Activated naive CD4-positive, alpha-beta T cell treated with anti-CD3 and anti-CD28 coated beads for 36 hours (primary cell): Measurements from ENCODE around the gene TLL2. TPM values are rescaled to one million over a fixed set of nuclear protein-coding genes. Genes with fewer than 3 reads are reported as not detected.

Experiments
- CTCF ChIA-PET: fragments of 350-600 bp; sonication (Branson Sonifier 250); formaldehyde crosslinking; loops from one replicate; lab custom pipeline; 2021; ENCODE audit warnings: antibody characterized with exemption; lab: Charles Lee
- DNase-seq: peaks from one replicate; pipeline ENCODE4 v3.0.0-alpha.2; 2020
- H3K27ac Mint-ChIP-seq: one replicate; pipeline ENCODE4 v1.8.0; 2021; ENCODE audit warnings: mild to moderate bottlenecking, mixed read lengths
- H3K27me3 Mint-ChIP-seq: one replicate; pipeline ENCODE4 v1.8.0; 2021; ENCODE audit warnings: low read depth, mixed read lengths
- H3K36me3 Mint-ChIP-seq: one replicate; pipeline ENCODE4 v1.8.0; 2021; ENCODE audit warnings: low read depth, mixed read lengths
- H3K4me1 Mint-ChIP-seq: one replicate; pipeline ENCODE4 v1.8.0; 2021; ENCODE audit warnings: low read depth, mixed read lengths
- H3K4me3 Mint-ChIP-seq: one replicate; pipeline ENCODE4 v1.8.0; 2021; ENCODE audit warnings: mild to moderate bottlenecking, moderate library complexity, mixed read lengths
- H3K9me3 Mint-ChIP-seq: one replicate; pipeline ENCODE4 v1.8.0; 2021; ENCODE audit warnings: mixed read lengths
- intact Hi-C: fragments of 100-400 bp; cut with micrococcal nuclease; formaldehyde crosslinking; loops from one replicate; pipeline ENCODE4 v1.15.1; 2023
- total RNA-seq, 2 experiments: library from RNA; stranded (reverse); gene quantifications; one replicate each; pipeline ENCODE4 v1.2.3, GENCODE V29; 2021

The TLL2 gene
- total RNA-seq, 2 experiments from 2014 or later, result 0.07 TPM; not detected in 1

- H3K4me1 Mint-ChIP-seq, result no peaks in the 10 kb centered on the region
- H3K36me3 Mint-ChIP-seq, result no peaks in the 10 kb centered on the region
- H3K4me3 Mint-ChIP-seq, result no peak overlapping the region
- CTCF ChIA-PET, result no interaction called here
- H3K27ac Mint-ChIP-seq, result no peak overlapping the region
- peaks cover 17% of the 10 kb centered on the region for H3K27me3 Mint-ChIP-seq
- intact Hi-C loops, result no loop called here
- DNase-seq, result no peak
- no peaks in the 10 kb centered on the region for H3K9me3 Mint-ChIP-seq
Measured at GRCh38 chr10:96427291-96427690, 86.4 kb downstream of the TLL2 start.

GRCh38 chr10:96422525-96422924, 91.2 kb downstream of the TLL2 start:
- H3K9me3 Mint-ChIP-seq, result no peaks in the 10 kb centered on the region
- H3K36me3 Mint-ChIP-seq, result no peaks in the 10 kb centered on the region
- H3K27me3 Mint-ChIP-seq, result peaks cover 8% of the 10 kb centered on the region
- DNase-seq, result no peak
- no peak overlapping the region for H3K27ac Mint-ChIP-seq
- no peaks in the 10 kb centered on the region for H3K4me1 Mint-ChIP-seq
- CTCF ChIA-PET, result no interaction called here
- intact Hi-C loops, result no loop called here
- H3K4me3 Mint-ChIP-seq, result no peak overlapping the region

GRCh38 chr10:96421995-96422394, 91.7 kb downstream of the TLL2 start:
- Mint-ChIP-seq H3K4me1 (no peaks in the 10 kb centered on the region), H3K27ac (no peak overlapping the region), H3K27me3 (peaks cover 5% of the 10 kb centered on the region), H3K9me3 (no peaks in the 10 kb centered on the region), H3K36me3 (no peaks in the 10 kb centered on the region), H3K4me3 (no peak overlapping the region)
- CTCF ChIA-PET, result no interaction called here
- intact Hi-C loops, result no loop called here
- DNase-seq, result no peak

GRCh38 chr10:96420228-96421009, 93.3 kb downstream of the TLL2 start:
- intact Hi-C loops, result no loop called here
- H3K27me3 Mint-ChIP-seq, result no peaks in the 10 kb centered on the region
- DNase-seq, result no peak
- H3K4me3 Mint-ChIP-seq, result no peak overlapping the region
- CTCF ChIA-PET, result interaction anchor here (0.8 kb wide), 1 partner anchor 50 kb away, joined by 3 read pairs; no protein-coding TSS in a partner anchor
- H3K36me3 Mint-ChIP-seq, result no peaks in the 10 kb centered on the region
- no peaks in the 10 kb centered on the region for H3K4me1 Mint-ChIP-seq
- no peak overlapping the region for H3K27ac Mint-ChIP-seq
- no peaks in the 10 kb centered on the region for H3K9me3 Mint-ChIP-seq

GRCh38 chr10:96419351-96419750, 94.4 kb downstream of the TLL2 start:
- no peaks in the 10 kb centered on the region for H3K36me3 Mint-ChIP-seq
- no peaks in the 10 kb centered on the region for H3K9me3 Mint-ChIP-seq
- H3K27me3 Mint-ChIP-seq, result no peaks in the 10 kb centered on the region
- DNase-seq, result no peak
- intact Hi-C loops, result no loop called here
- no peak overlapping the region for H3K27ac Mint-ChIP-seq
- H3K4me1 Mint-ChIP-seq, result no peaks in the 10 kb centered on the region
- no peak overlapping the region for H3K4me3 Mint-ChIP-seq
- CTCF ChIA-PET, result no interaction called here

- DNase-seq, result no peak
- intact Hi-C loops, result no loop called here
- H3K27ac Mint-ChIP-seq, result no peak overlapping the region
- H3K4me1 Mint-ChIP-seq, result no peaks in the 10 kb centered on the region
- H3K9me3 Mint-ChIP-seq, result no peaks in the 10 kb centered on the region
- H3K27me3 Mint-ChIP-seq, result no peaks in the 10 kb centered on the region
- H3K36me3 Mint-ChIP-seq, result no peaks in the 10 kb centered on the region
- CTCF ChIA-PET, result interaction anchor here (1.1 to 1.3 kb wide), 2 partner anchors 24 to 46 kb away, joined by 3 to 5 read pairs; no protein-coding TSS in a partner anchor
- H3K4me3 Mint-ChIP-seq, result no peak overlapping the region
Measured at GRCh38 chr10:96418582-96418981, 95.1 kb downstream of the TLL2 start.

DNA sequence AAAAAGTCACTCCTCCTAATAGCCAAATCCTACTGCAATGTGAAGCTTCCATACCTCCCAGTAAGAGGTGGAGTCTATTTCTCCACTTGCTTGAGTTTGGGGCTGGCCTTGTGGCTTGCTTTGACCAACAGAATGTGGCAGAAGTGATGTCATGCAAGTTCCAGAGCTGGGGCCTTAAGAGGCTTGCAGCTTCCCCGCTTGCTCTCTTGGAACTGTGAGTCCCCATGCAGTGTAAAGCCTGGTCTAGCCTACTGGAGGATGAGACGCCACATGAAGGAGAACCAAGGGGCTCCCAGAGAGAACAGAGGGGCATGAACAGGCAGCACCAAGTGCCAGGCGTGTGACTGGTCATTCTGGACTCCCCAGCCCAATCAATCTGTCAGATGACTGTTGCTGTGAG, 96.3 kb downstream of the TLL2 start:
- Mint-ChIP-seq H3K27me3 (peaks cover 4% of the 10 kb centered on the region), H3K27ac (no peak overlapping the region), H3K4me1 (no peaks in the 10 kb centered on the region), H3K4me3 (no peak overlapping the region), H3K9me3 (no peaks in the 10 kb centered on the region), H3K36me3 (no peaks in the 10 kb centered on the region)
- DNase-seq, result no peak
- CTCF ChIA-PET, result no interaction called here
- intact Hi-C loops, result no loop called here

DNA sequence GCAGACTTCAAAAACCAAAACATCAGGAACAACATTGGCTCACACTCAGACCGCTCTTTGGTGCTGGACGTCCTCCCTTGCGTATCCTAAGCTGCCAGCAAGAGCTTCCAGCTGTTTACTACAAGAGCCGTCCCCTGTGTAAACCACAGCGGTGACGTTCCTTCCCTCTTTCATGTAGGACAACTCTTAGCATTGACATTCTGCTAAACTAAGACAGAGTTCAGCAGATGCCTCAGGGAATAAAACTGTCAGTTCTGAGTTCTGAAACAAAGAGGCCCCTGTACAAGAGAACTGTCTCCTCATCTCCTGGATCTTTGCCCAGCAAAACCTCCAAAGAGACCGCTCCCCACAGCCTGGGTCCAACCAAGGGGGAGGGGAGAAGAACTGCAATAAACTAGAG, 97.1 kb downstream of the TLL2 start:
- Mint-ChIP-seq H3K27ac (no peak overlapping the region), H3K9me3 (no peaks in the 10 kb centered on the region), H3K27me3 (peaks cover 4% of the 10 kb centered on the region), H3K4me1 (no peaks in the 10 kb centered on the region), H3K4me3 (no peak overlapping the region), H3K36me3 (no peaks in the 10 kb centered on the region)
- intact Hi-C loops, result no loop called here
- DNase-seq, result no peak
- CTCF ChIA-PET, result no interaction called here

DNA sequence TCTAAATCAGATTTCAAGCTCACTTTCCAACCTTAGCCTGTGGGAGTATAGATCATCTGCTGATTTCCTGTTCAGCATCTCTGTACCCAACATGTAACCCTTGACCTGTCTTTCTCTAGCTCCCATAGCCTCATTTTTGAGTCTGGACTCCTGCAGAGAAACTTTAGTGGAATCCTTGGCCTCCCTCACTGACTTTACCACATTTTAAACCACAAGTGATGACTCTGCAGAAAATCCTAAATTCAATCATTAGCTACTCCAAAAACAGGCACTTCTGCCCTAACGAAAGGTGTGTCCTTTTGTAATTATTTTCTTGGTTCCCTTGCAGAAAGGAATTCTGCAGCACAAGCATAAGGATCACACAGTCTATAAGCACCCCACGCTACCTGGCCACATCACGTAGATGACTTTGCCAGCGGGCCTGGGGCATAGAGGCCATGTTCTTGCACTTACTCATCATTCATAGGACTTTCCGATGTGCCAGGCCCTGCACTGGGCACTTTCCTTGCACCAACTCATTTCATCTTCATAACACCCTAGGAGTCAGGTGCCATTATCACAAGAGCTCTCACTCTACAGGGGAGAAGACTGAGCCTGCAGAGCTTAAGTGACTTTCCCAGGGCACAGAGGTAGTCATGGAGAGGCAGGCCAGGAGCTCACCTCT, 97.7 kb downstream of the TLL2 start:
- H3K4me3 Mint-ChIP-seq, result no peak overlapping the region
- CTCF ChIA-PET, result interaction anchor here (1.3 kb wide), 1 partner anchor 21 kb away, joined by 4 read pairs; no protein-coding TSS in a partner anchor
- no peaks in the 10 kb centered on the region for H3K9me3 Mint-ChIP-seq
- no peaks in the 10 kb centered on the region for H3K4me1 Mint-ChIP-seq
- peaks cover 7% of the 10 kb centered on the region for H3K27me3 Mint-ChIP-seq
- H3K27ac Mint-ChIP-seq, result no peak overlapping the region
- intact Hi-C loops, result no loop called here
- no peak for DNase-seq
- no peaks in the 10 kb centered on the region for H3K36me3 Mint-ChIP-seq

DNA sequence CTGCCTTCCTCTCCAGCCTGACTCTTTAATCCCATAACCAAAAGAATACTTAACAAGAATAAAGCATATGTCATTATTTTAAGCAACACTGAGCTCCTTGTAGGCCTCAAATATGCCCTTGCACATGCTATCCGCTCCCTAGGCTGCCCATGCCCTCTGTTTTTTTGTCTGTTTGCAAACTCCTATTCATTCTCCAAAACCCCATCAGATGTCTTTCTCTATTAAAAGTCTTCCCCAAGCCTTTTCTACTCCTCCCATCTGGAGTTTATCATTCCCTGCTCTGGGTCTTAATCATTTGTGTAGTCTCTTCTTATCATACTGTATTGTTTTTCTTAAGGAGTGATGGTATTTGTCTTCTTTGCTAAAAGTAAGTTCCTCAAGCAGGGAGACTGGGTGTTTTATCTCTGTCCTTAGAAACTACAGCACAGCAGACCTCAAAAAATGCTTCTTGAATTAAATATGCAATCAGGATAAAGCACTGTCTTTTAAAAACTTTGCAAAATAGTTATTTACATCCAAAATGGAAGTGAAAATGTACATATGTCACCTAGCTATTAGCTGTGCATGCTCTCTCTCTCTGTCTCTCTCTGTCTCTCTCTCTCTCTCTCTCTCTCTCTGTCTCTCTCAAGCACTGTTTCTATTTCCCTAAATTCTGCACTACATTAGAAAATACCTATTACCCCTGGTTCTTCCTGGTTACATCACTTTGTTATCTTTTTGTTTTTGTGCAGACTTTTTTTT, 98.4 kb downstream of the TLL2 start:
- intact Hi-C loops, result no loop called here
- DNase-seq, result no peak
- Mint-ChIP-seq H3K4me3 (no peak overlapping the region), H3K4me1 (no peaks in the 10 kb centered on the region), H3K27me3 (peaks cover 7% of the 10 kb centered on the region), H3K27ac (no peak overlapping the region), H3K36me3 (no peaks in the 10 kb centered on the region), H3K9me3 (no peaks in the 10 kb centered on the region)
- CTCF ChIA-PET, result interaction anchor here (0.7 to 1.3 kb wide), 2 partner anchors 20 to 49 kb away, joined by 3 to 4 read pairs; no protein-coding TSS in a partner anchor

DNA sequence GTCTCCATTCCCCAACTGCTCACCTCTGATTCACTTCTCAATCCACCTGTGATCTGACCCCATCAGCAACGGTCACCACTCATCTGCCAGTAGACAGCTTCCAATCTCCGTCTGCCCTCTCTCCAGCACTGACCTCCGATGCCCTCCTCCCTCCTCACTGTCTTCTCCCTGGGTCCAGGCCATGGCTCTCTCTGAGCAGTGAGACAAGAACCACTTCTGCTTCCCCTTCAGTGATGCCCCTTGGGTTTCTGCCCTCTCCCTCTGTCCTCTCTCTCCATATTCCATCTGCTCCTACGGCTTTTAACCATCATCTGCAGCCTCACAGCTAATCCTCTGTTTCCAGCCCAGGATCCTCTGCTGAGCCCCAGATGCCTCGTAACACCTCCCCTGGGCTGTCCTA, 99.4 kb downstream of the TLL2 start:
- CTCF ChIA-PET, result interaction anchor here (0.7 to 1.4 kb wide), 2 partner anchors 48 kb away, joined by 3 read pairs; no protein-coding TSS in a partner anchor
- no peaks in the 10 kb centered on the region for H3K36me3 Mint-ChIP-seq
- intact Hi-C loops, result no loop called here
- no peak overlapping the region for H3K27ac Mint-ChIP-seq
- H3K9me3 Mint-ChIP-seq, result no peaks in the 10 kb centered on the region
- DNase-seq, result no peak
- H3K4me3 Mint-ChIP-seq, result no peak overlapping the region
- H3K4me1 Mint-ChIP-seq, result no peaks in the 10 kb centered on the region
- H3K27me3 Mint-ChIP-seq, result peaks cover 7% of the 10 kb centered on the region

GRCh38 chr10:96413151-96413787, 100.5 kb downstream of the TLL2 start:
- Mint-ChIP-seq H3K27me3 (peaks cover 7% of the 10 kb centered on the region), H3K4me3 (no peak overlapping the region), H3K27ac (no peak overlapping the region), H3K36me3 (no peaks in the 10 kb centered on the region), H3K4me1 (no peaks in the 10 kb centered on the region), H3K9me3 (no peaks in the 10 kb centered on the region)
- intact Hi-C loops, result no loop called here
- DNase-seq, result no peak
- CTCF ChIA-PET, result interaction anchor here (1.4 kb wide), 1 partner anchor 47 kb away, joined by 3 read pairs; no protein-coding TSS in a partner anchor
